Fibroblast of skin of left biceps (primary cell): ENCODE data around the gene ZFHX2.
"Not testable (repeated sequence)": the region's sequence is repeated elsewhere in the genome, so short reads cannot be mapped to it uniquely, and the experiment has no call there.

Experiments used
- DNase-seq, 2 experiments: peaks; one replicate each; pipeline ENCODE4 v3.0.0-alpha.2; 2013; ENCODE audit warnings: low read depth in 2 of 2

Gene ZFHX2

DNA sequence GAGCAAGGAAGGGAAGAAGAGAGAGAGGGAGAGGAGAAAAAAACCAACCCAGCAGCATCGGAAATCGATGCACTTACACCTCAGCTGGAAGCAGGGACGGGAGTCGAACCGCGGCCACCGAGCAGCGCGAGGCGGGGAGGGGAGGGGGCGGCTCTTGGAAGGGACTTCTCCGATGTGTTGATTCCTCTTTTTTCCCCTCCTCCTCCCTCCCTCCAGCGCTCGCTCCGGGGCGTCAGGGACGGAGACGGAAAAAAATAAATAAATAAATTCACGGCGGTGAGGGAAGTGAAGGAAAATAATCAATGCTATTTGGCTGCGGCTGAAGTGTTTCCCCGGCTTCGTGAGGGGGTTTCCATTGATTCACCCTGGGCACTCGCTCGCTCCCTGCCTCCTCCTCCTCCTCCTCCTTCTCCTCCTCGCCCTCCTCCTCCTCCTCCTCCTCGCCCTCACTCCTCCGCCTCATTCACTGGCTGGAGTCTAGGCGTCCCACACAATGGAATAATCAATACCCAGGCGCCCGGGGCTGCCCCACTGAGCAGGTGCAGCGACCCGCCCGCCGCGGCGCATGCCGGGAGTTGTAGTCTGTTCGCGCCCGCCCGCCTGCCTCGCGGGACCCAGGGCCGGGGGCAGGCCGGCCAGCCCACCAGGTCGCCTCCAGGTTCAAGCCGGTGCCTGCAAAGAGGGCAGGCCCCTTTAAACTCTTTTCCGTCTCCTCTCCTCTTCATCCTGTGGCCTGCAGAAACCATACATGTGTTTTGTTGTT, at the start of gene ZFHX2:
TSS of gene ZFHX2 (minus strand) at position 500 of the 763 bp plus-strand sequence. CDS start 16,440 bp downstream, outside the sequence.
- no peak for DNase-seq

DNA sequence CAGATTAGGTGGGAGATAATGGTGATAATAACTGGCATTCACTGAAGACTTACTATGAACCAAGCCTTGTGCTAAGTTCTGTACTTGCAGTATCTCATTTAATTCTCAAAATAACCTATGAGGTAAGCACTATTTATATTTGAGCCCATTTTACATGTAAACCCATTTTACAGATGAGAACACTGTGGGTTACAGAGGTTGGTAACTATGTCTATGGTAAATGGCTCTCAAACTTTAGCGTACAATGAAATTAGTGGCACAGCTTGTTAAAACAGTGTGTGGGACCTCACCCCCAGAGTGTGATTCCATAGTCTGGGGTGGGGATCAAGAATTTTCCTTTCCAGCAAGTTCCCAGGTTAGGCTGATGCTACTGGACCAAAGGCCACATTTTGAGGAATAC, 49.2 kb upstream of the ZFHX2 start:
- no peak for DNase-seq

DNA sequence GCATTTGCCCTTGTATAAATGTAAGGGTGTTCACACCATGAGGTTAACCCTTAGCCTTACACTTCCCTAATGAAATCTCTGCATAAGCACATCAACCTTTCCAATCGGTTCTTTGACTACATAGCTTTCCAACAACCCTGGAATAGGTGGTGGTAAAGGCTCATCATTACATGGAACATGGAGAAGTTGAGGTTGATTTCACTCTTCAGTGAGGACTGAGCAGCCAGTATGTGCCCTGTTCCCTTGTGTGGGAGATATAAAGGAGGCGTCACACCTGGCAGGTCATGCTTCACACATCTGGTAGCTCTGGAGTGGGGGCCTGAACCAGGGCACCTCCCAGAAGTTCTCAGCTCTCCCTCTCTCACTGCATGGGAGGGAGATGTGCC, 48.8 kb upstream of the ZFHX2 start:
- DNase-seq, result no peak

DNA sequence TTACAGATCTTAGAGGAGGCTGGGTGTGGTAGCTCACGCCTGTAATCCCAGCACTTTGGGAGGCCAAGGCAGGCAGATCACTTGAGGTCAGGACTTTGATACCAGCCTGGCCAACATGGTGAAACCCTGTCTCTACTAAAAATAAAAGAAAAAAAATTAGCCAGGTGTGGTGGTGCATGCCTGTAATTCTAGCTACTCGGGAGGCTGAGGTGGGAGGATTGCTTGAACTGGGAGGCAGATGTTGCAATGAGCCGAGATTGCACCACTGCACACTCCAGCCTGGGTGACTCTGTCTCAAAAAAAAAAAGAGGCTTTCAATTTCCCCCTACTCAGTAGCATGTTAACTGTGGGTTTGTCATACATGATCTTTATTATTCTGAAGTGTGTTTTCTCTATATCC, 42.6 kb upstream of the ZFHX2 start:
- not testable (repeated sequence) for DNase-seq

DNA sequence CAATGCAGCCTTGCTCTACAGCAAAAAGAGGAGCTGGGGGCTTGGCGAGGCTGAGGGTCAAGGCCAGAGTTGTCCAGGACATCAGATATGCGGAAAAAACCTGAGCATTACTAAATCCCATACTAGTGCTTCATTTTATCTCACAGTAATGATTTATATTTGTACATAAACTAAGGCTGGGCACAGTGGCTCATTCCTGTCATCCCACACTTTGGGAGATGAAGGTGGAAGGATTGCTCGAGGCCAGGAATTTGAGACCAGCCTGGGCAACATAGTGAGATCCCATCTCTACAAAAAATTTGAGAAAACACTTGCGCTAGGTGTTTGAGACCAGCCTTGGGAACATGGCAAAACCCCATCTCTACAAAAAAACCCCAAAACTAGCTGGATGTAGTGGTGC, 38.6 kb upstream of the ZFHX2 start:
- no peak for DNase-seq

DNA sequence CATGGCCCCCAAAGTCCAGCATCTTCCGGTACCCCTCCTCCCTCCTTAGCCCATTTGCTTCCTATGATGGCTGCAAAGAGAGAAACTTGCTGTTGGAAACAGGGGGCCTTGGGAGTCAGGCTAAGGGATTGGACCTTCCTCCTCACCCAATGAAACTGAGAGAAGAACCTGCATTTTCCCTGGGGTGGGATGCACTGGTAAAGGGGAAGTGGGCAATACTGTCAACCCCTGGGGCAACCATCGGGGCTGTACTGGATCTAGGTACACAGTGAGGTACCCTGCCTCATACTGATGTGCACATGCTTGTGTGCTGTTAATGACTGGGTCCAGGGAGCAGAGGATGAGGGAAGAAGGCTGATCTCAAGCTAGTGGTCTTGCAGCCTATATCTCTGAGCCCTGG, 38.0 kb upstream of the ZFHX2 start:
- DNase-seq, result no peak

DNA sequence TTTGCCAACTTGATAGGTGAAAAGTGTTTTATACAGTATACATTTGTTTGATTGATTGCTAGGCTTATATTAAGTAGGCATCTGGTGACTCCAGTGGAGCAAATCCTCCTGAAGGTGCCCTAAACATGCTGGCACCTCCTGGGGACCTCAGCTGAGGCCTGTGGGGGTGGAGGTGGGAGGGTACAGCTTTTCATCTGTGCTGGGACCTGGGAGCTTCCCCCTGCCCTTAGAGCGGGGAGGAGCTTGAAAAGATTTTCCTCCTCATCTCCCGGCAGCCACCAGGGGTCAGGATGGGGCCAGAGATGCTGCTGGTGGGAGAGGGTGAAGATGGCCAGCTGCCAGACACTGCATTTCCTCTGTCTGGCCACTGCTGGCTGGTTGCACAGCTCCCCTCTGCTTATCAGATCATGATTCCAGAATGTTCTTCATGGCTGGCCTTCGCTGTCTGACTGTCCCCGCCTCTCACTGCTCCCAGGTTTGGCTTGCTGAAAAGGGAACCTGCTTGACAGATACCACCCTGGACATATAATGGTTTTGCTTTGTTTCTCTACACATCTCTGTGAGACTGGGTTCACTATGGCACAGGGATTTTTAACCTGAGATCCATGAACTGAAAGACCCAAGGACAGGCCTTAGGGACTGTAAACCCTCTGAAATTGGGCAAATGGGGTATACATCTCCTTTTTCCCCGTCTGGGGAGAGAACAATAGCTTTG, 37.5 kb upstream of the ZFHX2 start:
- DNase-seq, result peak; percentile 54 to 62

DNA sequence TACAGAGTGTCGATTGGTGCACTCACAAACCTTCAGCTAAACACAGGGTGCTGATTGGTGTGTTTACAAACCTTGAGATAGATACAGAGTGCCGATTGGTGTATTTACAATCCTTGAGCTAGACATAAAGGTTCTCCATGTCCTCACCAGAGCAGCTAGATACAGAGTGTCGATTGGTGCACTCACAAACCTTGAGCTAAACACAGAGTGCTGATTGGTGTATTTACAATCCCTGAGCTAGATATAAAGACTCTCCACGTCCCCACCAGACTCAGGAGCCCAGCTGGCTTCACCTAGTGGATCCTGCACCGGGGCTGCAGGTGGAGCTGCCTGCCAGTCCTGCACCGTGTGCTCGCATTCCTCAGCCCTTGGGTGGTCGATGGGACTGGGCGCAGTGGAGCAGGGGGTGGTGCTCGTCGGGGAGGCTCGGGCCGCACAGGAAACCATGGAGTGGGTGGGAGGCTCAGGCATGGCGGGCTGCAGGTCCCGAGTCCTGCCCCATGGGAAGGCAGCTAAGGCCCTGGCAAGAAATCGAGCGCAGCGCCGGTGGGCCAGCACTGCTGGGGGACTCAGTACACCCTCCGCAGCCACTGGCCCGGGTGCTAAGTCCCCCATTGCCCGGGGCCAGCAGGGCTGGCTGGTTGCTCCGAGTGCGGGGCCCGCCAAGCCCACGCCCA, 33.1 kb upstream of the ZFHX2 start:
- DNase-seq, result not testable (repeated sequence)

DNA sequence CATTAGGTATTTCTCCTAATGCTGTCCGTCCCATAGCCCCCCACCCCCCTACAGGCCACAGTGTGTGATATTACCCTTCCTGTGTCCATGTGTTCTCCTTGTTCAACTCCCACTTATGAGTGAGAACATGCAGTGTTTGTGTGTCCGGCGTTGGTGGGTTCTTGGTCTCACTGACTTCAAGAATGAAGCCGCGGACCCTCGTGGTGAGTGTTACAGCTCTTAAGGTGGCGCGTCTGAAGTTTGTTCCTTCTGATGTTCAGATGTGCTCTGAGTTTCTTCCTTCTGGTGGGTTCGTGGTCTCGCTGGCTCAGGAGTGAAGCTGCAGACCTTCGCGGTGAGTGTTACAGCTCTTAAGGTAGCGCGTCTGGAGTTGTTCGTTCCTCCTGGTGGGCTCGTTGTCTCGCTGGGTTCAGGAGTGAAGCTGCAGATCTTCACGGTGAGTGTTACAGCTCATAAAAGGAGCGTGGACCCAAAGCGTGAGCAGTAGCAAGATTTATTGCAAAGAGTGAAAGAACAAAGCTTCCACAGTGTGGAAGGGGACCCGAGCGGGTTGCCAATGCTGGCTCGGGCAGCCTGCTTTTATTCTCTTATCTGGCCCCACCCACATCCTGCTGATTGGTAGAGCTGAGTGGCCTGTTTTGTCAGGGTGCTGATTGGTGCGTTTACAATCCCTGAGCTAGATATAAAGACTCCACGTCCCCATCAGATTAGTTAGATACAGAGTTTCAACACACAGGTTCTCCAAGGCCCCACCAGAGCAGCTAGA, 32.4 kb upstream of the ZFHX2 start:
- DNase-seq, result not testable (repeated sequence)

DNA sequence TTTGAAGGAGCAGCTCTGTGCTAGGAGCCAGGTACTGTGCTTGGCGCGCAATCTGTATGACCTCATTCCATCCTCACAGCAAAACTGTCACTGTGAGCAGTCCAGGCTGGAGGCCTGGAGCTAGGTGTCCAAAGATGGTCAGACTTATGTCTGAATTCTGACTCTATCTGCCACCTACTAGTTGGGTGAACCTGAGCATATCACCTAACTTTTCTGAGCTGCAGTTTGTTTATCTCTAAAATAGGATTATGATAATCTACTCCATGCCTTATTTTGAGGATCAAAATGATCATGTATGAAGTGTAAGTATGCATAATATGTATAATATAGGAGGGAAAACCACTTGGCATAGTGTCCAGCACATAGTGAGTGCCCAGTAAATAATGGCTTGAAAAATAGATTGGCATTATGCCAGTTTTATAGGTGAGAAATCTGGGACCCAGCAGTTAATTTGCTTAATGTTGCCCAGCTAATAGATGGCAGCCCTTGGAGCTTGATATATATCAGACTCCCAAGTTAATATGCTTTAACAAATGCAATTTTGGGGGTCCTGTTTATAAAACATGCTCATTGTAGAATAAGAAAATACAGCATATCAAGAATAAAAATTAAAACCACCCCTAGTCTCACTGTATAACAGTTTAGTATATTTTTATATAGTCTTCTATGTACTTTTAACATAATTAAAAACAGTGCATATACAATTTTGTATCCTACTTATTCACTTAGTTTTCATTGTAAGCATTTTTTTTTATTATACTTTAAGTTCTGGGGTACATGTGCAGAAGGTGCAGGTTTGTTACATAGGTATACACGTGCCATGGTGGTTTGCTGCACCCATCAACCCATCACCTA, 31.6 kb upstream of the ZFHX2 start:
- DNase-seq, result no peak

DNA sequence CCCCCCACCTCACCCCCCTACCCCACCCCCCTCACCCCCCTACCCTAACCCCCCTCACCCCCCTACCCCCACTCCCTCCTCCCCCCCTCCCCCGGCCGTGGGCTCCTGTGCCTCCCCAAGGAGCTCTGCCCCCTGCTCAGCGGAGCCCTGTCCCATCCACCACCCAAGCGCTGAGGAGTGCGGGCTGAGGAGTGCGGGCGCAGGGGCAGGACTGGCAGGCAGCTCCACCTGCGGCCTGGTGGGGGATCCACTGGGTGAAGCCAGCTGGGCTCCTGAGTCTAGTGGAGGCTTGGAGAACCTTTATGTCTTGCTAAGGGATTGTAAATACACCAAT, 29.4 kb upstream of the ZFHX2 start:
- no peak for DNase-seq

DNA sequence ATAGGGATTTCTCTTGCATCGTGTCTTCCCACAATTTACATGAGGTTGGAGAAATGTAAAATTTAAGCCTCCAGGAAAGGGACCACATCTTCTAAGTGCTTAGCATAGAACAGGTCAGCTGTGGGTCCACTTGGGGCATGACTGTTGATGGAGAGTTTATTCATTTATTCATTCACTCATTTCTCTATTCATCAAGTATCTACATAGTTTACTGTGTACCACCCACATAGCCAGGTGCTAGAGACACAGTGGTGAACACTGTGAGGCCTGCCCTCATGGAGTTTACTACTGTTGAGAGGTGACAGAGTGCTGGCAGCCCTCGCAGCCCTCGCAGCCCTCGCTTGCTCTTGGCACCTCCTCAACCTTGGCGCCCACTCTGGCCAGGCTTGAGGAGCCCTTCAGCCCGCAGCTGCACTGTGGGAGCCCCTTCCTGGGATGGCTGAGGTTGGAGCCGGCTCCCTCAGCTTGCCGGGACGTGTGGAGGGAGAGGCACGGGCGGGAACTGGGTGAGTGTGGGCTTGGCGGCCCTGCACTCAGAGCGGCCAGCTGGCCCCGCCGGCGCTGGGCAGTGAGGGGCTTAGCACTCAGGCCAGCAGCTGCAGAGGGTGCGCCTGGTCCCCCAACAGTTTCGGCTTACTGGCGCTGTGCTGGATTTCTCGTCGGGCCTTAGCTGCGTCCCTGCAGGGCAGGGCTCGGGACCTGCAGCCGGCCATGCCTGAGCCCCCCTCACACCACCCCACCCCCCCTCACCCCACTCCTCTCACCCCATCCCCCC, 28.8 kb upstream of the ZFHX2 start:
- no peak for DNase-seq

DNA sequence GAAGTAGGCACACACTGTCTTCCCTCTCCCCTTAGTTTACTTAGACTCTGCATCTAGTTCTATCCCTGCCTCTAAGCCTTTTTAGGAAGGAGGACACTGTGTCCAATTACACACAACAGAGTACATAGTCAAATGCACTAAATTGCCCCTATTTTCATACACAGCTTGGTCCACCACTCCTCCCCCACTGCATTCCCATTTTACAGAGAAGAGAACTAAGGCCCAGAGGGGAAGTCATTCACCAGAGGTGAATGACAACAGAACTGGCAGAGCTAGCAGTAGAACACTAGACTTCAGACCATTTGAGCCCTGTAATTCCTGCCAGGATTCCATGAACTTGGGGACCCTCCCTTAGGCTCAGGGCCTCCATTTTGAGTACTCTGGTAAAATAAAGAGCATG, 28.2 kb upstream of the ZFHX2 start:
- DNase-seq, result no peak

DNA sequence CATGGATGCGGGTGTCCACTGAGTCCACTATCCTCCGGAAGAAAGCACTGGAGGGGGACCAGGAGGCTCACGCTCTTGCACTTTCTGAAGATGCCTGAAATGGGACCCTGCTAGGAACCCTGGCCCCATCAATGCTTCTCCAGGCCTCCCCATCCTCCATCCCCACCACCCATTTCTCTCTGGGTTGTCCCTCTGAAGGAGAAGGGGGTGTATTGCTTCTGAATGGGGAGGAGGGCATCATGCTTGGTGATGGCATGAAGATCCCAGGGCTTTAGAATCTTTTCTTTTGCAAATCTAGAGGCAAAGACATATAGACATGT, 27.7 kb upstream of the ZFHX2 start:
- DNase-seq, result no peak

DNA sequence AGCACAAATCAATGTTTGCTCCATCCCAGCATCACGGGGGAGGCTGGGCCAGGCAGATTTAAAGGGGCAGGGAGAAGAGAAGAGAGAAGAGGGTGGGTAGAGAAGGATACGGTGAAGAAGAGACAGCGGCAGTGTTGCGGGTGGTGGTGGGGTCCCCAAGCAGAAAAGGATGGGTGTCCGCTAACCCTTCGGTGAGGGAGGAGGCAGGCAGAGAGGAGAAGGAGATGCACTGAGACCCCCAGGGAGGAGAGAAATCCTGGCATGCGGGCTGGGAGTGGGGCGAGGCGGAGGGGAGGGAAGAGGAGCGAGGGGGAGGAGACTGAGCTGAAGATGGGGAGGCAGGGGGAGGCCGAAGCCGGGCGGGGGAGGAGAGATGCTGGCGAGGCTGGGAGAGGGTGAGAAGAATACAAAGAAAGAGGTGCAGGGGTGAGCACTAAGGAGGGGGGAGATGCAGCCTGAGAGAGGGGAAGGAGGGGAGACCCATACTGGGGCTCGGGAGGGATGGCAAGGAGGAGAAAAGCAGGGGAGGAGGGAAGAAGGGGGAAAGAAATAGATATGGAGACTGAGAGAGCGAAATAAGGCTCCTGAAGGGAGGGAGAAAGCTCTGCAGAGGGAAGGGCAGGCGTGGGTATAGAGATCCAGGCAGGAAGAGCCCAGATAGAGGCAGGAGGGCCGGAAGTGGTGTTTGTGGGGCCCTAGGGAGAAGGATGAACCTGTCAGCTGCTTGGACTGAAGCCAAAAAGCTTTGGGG, 27.2 kb upstream of the ZFHX2 start, which contains the start of gene JPH4:
TSS of gene JPH4 (minus strand) at position 231 of the 751 bp plus-strand sequence. CDS start 1,337 bp downstream, outside the sequence.
- no peak for DNase-seq

DNA sequence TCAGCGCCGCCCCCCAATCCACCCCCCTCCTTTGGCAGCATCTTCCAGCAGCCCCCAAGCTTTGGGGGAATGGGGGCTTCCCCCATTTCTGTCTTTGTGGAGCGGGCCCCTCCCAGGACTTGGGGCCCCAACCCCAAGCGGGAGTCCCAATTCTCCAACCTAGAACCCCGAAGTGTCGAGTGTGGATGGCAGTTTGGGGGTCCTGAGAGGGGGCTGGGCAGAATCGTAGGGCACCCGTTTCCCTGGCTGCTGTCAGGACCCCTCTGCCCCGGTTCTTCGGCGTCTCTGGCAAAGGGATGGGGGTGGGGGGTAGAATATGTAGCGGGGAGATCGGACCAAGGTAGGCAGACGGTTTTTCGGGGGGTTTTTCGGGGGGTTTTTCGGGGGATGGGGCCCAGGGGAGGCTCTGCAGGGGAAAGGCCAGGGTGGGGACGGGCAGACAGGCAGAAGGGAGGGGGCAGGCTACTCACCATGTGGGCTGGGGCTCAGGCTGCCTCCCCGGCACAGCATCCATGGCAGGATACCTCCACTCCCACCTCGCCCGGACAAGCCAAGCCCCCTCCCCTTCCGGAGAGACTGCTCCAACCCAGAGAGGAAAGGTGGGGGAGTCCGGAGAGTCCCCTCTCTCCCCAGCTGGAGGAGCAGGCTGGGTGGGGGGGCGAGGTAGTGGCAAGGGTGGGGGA, 26.3 kb upstream of the ZFHX2 start:
- no peak for DNase-seq

DNA sequence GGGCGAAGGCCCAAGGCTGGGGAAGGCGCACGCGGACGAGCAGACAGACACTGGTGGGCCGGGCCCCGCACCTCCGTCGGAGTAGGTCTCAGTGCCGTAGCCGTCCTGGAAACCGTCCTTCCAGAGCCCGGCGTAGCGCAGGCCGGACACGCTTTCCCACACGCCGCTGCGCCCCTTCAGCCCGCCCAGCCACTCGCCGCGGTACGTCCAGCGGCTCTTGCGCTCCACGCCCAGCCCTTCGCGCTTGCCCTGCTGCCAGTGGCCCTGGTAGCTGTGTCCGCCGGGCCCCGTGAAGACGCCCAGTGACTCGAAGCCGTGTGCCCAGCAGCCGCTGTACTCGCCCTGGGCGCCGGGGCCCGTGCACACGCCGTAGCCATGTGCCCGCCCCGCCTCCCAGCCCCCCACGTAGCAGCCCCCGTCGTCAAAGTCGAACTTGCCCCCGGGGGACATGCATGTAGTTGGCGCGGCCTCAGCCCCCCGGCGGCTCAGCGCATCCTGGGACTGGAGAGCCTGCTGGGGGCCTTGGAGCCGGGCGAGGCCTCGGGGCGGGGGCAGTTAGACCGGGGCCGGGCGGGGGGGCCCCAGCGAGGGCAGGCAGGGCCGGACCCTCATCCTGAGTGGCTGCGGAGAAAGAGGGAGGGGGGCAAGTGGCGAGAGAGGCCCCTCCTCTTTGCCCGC, 25.6 kb upstream of the ZFHX2 start:
- no peak for DNase-seq

DNA sequence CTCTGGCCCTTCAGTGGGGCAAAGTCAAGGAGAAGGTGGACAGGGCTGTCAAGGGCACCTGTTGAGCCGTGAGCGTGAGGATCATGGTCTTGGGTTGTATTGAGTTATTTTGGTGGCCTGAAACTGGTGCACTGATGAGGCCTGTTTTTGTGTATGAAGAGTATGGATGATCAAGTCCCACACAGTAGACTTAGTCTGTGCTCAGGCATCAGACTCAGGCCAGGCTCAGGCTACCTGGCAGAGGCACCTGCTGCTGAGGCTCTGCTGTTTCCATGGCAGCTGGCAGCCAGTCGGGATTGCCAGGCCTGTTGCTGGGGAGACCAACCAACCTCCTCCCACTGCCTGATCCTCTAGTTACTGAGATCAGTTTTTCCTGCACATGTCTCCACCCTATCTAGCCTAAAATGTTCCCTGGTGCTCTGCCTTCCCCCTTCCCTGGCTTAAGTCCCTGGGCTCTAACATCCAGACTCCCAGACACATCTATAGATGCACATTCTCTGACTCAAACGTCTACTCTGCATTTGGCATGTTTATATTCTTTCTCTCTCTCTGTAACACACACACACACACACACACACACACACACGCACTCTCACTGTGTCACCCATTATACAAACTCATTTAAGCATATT, 21.9 kb upstream of the ZFHX2 start:
- DNase-seq, result no peak
